ENCODE data around the gene RPTOR.
A peak's percentile ranks its signal among the peaks of the same experiment; 100 is the strongest.

RPTOR gene

GRCh38 chr17:80969030-80969673, 424.5 kb downstream of the RPTOR start:
- DNase-seq = no peak

GRCh38 chr17:80969674-80970043, 425.0 kb downstream of the RPTOR start:
- no peak for DNase-seq

- peak in 5 of 14 donors; percentile 10 to 41 (median 20) for DNase-seq
Observed at GRCh38 chr17:80970044-80970761, 425.6 kb downstream of the RPTOR start.

- no peak for DNase-seq
Observed at GRCh38 chr17:80970762-80971703, 426.4 kb downstream of the RPTOR start.

GRCh38 chr17:80971704-80972304, 427.2 kb downstream of the RPTOR start:
- DNase-seq = no peak

GRCh38 chr17:80976701-80977100, 432.1 kb downstream of the RPTOR start:
- no peak for DNase-seq

- DNase-seq = no peak
Observed at GRCh38 chr17:80977172-80977571, 432.5 kb downstream of the RPTOR start.

GRCh38 chr17:80978499-80979497, 434.2 kb downstream of the RPTOR start:
- DNase-seq = no peak

GRCh38 chr17:80979547-80980378, 435.1 kb downstream of the RPTOR start:
- no peak for DNase-seq

GRCh38 chr17:80980397-80981061, 435.9 kb downstream of the RPTOR start:
- no peak for DNase-seq

GRCh38 chr17:80981062-80981902, 436.6 kb downstream of the RPTOR start:
- peak in 1 of 14 donors; percentile 13 for DNase-seq

- DNase-seq = no peak
Observed at GRCh38 chr17:80981929-80982425, 437.3 kb downstream of the RPTOR start.

GRCh38 chr17:80982426-80982974, 437.9 kb downstream of the RPTOR start:
- no peak for DNase-seq

- DNase-seq = no peak
Observed at GRCh38 chr17:80983545-80983944, 438.9 kb downstream of the RPTOR start.

- peak in 5 of 14 donors; percentile 11 to 60 (median 30) for DNase-seq
Observed at GRCh38 chr17:80984749-80985148, 440.1 kb downstream of the RPTOR start.

GRCh38 chr17:80986046-80986445, 441.4 kb downstream of the RPTOR start:
- DNase-seq = no peak

- peak in 7 of 14 donors; percentile 19 to 65 (median 36) for DNase-seq
Observed at GRCh38 chr17:80986816-80987475, 442.3 kb downstream of the RPTOR start.

All from C1 segment of cervical spinal cord (tissue), 14 donors.